HEK293 (cell line): ENCODE measurements around the gene OR2T10.

Experiments
- YY2 ChIP-seq: fragments of 450-650 bp; formaldehyde crosslinking; IDR thresholded peaks from 2 replicates; pipeline ENCODE4 v1.5.1; 2016; ENCODE audit warnings: missing biosample characterization, missing genetic modification characterization
- ZBTB21 ChIP-seq: fragments of 450-650 bp; formaldehyde crosslinking; IDR thresholded peaks from 2 replicates; pipeline ENCODE4 v1.5.1; 2017; ENCODE audit warnings: missing biosample characterization, missing genetic modification characterization
- ZNF140 ChIP-seq: fragments of 450-650 bp; formaldehyde crosslinking; IDR thresholded peaks from 2 replicates; pipeline ENCODE4 v1.5.1; 2016; ENCODE audit warnings: missing biosample characterization, missing genetic modification characterization
- ZNF239 ChIP-seq: fragments of 450-650 bp; formaldehyde crosslinking; IDR thresholded peaks from 2 replicates; pipeline ENCODE4 v1.5.1; 2016; ENCODE audit warnings: missing biosample characterization, missing genetic modification characterization
- ZNF324 ChIP-seq: fragments of 450-650 bp; formaldehyde crosslinking; IDR thresholded peaks from 2 replicates; pipeline ENCODE4 v1.5.1; 2016; ENCODE audit warnings: missing biosample characterization, missing genetic modification characterization
- ZNF843 ChIP-seq: fragments of 450-650 bp; formaldehyde crosslinking; IDR thresholded peaks from 2 replicates; pipeline ENCODE4 v1.5.1; 2016; ENCODE audit warnings: missing biosample characterization, missing genetic modification characterization
- ZSCAN16 ChIP-seq: fragments of 450-650 bp; formaldehyde crosslinking; IDR thresholded peaks from 2 replicates; pipeline ENCODE4 v1.5.1; 2016; ENCODE audit warnings: missing biosample characterization, missing genetic modification characterization
- TF ChIP-seq, protein P1 (sequence below): fragments of 450-650 bp; formaldehyde crosslinking; IDR thresholded peaks from 2 replicates; pipeline ENCODE4 v1.5.1; 2016; ENCODE audit warnings: missing biosample characterization, missing genetic modification characterization
- TF ChIP-seq, protein P2 (sequence below): fragments of 450-650 bp; formaldehyde crosslinking; IDR thresholded peaks from 2 replicates; pipeline ENCODE4 v1.5.1; 2016; ENCODE audit warnings: missing biosample characterization, missing genetic modification characterization
- TF ChIP-seq, protein P3 (sequence below): fragments of 450-650 bp; formaldehyde crosslinking; IDR thresholded peaks from 2 replicates; pipeline ENCODE4 v1.5.1; 2016; ENCODE audit warnings: missing biosample characterization, missing genetic modification characterization

DNA sequence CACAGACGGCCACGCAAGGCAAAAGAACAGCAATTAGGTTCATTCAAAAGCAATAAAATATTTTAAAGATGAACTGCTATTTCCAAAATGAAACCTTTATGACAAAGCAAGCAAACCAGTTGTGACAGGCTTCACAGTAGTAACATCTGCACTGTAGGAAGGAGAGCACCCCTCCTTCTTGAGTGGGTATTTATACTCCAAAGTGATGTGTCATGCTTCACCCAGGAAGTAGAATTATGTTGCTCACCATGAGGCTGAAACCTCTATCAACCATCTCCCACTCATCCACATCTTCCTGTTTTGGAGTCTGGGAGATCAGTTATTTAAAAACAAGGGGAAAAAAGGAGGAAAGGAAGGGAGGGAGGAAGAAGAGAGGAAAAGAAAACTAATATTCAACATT, 885 bp downstream of the OR2T10 start:
- TF ChIP-seq, protein P1, sequence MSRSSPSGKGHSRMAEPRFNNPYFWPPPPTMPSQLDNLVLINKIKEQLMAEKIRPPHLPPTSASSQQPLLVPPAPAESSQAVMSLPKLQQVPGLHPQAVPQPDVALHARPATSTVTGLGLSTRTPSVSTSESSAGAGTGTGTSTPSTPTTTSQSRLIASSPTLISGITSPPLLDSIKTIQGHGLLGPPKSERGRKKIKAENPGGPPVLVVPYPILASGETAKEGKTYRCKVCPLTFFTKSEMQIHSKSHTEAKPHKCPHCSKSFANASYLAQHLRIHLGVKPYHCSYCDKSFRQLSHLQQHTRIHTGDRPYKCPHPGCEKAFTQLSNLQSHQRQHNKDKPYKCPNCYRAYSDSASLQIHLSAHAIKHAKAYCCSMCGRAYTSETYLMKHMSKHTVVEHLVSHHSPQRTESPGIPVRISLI (tag by site-specific recombination) = no peak
- TF ChIP-seq, protein P2, sequence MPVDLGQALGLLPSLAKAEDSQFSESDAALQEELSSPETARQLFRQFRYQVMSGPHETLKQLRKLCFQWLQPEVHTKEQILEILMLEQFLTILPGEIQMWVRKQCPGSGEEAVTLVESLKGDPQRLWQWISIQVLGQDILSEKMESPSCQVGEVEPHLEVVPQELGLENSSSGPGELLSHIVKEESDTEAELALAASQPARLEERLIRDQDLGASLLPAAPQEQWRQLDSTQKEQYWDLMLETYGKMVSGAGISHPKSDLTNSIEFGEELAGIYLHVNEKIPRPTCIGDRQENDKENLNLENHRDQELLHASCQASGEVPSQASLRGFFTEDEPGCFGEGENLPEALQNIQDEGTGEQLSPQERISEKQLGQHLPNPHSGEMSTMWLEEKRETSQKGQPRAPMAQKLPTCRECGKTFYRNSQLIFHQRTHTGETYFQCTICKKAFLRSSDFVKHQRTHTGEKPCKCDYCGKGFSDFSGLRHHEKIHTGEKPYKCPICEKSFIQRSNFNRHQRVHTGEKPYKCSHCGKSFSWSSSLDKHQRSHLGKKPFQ = no peak
- TF ChIP-seq, protein P3, sequence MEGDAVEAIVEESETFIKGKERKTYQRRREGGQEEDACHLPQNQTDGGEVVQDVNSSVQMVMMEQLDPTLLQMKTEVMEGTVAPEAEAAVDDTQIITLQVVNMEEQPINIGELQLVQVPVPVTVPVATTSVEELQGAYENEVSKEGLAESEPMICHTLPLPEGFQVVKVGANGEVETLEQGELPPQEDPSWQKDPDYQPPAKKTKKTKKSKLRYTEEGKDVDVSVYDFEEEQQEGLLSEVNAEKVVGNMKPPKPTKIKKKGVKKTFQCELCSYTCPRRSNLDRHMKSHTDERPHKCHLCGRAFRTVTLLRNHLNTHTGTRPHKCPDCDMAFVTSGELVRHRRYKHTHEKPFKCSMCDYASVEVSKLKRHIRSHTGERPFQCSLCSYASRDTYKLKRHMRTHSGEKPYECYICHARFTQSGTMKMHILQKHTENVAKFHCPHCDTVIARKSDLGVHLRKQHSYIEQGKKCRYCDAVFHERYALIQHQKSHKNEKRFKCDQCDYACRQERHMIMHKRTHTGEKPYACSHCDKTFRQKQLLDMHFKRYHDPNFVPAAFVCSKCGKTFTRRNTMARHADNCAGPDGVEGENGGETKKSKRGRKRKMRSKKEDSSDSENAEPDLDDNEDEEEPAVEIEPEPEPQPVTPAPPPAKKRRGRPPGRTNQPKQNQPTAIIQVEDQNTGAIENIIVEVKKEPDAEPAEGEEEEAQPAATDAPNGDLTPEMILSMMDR (tag by site-specific recombination) = no peak
- TF ChIP-seq ZNF140 (tag by site-specific recombination) (no peak), ZBTB21 (tag by site-specific recombination) (no peak), ZNF239 (no peak), ZNF843 (tag by site-specific recombination) (no peak), YY2 (no peak), ZSCAN16 (no peak), ZNF324 (tag by site-specific recombination) (no peak)
